HCT116 (cell line): ENCODE measurements around the gene C1QB. TPM values are rescaled to one million over a fixed set of nuclear protein-coding genes. Genes with fewer than 3 reads are reported as not detected.

Experiments
- ATAC-seq: fragments of 200-7000 bp; cut with Tn5 transposase; 2 replicates; pipeline ENCODE4 v1.9.1; 2020; ENCODE audit warnings: mild to moderate bottlenecking, moderate library complexity
- BruUV-seq: library from RNA; stranded (reverse); fragments of 400-500 nt; replicated peaks from 2 replicates; lab custom pipeline; 2021; lab: Mats Ljungman, UMichigan
- CTCF ChIA-PET: fragments of 300-600 bp; sonication (Branson Sonifier 250); formaldehyde crosslinking; loops from one replicate; lab custom pipeline; 2021; ENCODE audit warnings: antibody characterized with exemption; lab: Charles Lee
- POLR2A ChIA-PET: fragments of 300-600, 350-600 bp; sonication (Branson Sonifier 250); formaldehyde crosslinking; loops from one replicate; lab custom pipeline; 2021; ENCODE audit warnings: antibody characterized with exemption; lab: Charles Lee
- RAD21 ChIA-PET, 2 experiments: fragments of 300-600 bp; sonication (Branson Sonifier 250); formaldehyde crosslinking; loops; one replicate each; lab custom pipeline; 2023; ENCODE audit warnings: low total read pairs in 2 of 2; ENCODE audit not compliant: uncharacterized antibody in 2 of 2, unreplicated experiment in 2 of 2, low non-redundant PET in 1 of 2; lab: Charles Lee
- DNase-seq: peaks from one replicate; pipeline ENCODE4 v3.0.0-alpha.2; 2010; ENCODE audit warnings: low read depth, low spot score
- H2AFZ ChIP-seq: fragments of 200-600 bp; shearing (Covaris generic), sonication (generic); 2 replicates; pipeline ENCODE4 v1.6.1; 2017; ENCODE audit warnings: low read depth, mixed run types, mixed read lengths, antibody characterized with exemption, low read length; ENCODE audit not compliant: poor library complexity, severe bottlenecking
- H3K27ac ChIP-seq: 2 replicates; pipeline ENCODE4 v1.5.1; 2012; ENCODE audit warnings: low read depth, low read length
- H3K27me3 ChIP-seq: fragments of 200-600 bp; sonication (generic); 2 replicates; pipeline ENCODE4 v1.6.1; 2016; ENCODE audit warnings: mixed run types, low read length, mixed read lengths; ENCODE audit not compliant: insufficient read depth
- H3K36me3 ChIP-seq, 2 experiments: fragments of 200-500 bp in 1 of 2; fragments of 200-600 bp in 1 of 2; sonication (Bioruptor generic) in 1 of 2; sonication (generic) in 1 of 2; 2 replicates each; pipeline versions ENCODE4 v1.5.1 to v1.6.1; 2014 to 2016; ENCODE audit warnings: low read length in 2 of 2, inconsistent platforms in 1 of 2, mixed read lengths in 1 of 2, mixed run types in 1 of 2; ENCODE audit not compliant: insufficient read depth in 2 of 2, control insufficient read depth in 1 of 2
- H3K4me1 ChIP-seq, 2 experiments: fragments of 200-600 bp in 1 of 2; sonication (generic) in 1 of 2; 2 replicates each; pipeline versions ENCODE4 v1.5.1 to v1.6.1; 2012 to 2017; ENCODE audit warnings: low read length in 2 of 2, inconsistent platforms in 1 of 2, mild to moderate bottlenecking in 1 of 2, mixed read lengths in 1 of 2, mixed run types in 1 of 2, moderate library complexity in 1 of 2; ENCODE audit not compliant: insufficient read depth in 2 of 2, control insufficient read depth in 1 of 2
- H3K4me2 ChIP-seq: fragments of 200-600 bp; sonication (generic); 2 replicates; pipeline ENCODE4 v1.6.1; 2017; ENCODE audit warnings: mixed run types, low read length, mixed read lengths
- H3K4me3 ChIP-seq, 2 experiments: fragments of 200-600 bp in 1 of 2; sonication (generic) in 1 of 2; replicated peaks in 1 of 2; 2 replicates each; pipeline ENCODE4 v1.5.1; 2011 to 2016; ENCODE audit warnings: low read length in 2 of 2, control low read depth in 1 of 2, low read depth in 1 of 2, mild to moderate bottlenecking in 1 of 2, mixed read lengths in 1 of 2, mixed run types in 1 of 2
- H3K79me2 ChIP-seq: fragments of 200-600 bp; sonication (generic); 2 replicates; pipeline ENCODE4 v1.6.1; 2017; ENCODE audit warnings: mild to moderate bottlenecking, mixed run types, low read length, moderate library complexity, mixed read lengths; ENCODE audit not compliant: insufficient read depth
- H3K9ac ChIP-seq: fragments of 200-600 bp; sonication (generic); 2 replicates; pipeline ENCODE4 v1.6.1; 2016; ENCODE audit warnings: low read length, mixed read lengths
- H3K9me2 ChIP-seq: fragments of 200-600 bp; sonication (generic), shearing (Covaris generic); 2 replicates; pipeline ENCODE4 v1.6.1; 2017; ENCODE audit warnings: mixed run types, mild to moderate bottlenecking, moderate library complexity; ENCODE audit not compliant: insufficient read depth
- H3K9me3 ChIP-seq, 2 experiments: fragments of 200-500 bp in 1 of 2; fragments of 200-600 bp in 1 of 2; sonication (Bioruptor generic) in 1 of 2; sonication (generic) in 1 of 2; 2 replicates each; pipeline ENCODE4 v1.6.1; 2014 to 2017; ENCODE audit warnings: low read length in 2 of 2, mixed read lengths in 2 of 2, inconsistent platforms in 1 of 2, low read depth in 1 of 2, mild to moderate bottlenecking in 1 of 2, mixed run types in 1 of 2, moderate library complexity in 1 of 2; ENCODE audit not compliant: control insufficient read depth in 1 of 2, insufficient read depth in 1 of 2
- H4K20me1 ChIP-seq: fragments of 200-600 bp; sonication (generic), shearing (Covaris generic); 2 replicates; pipeline ENCODE4 v1.6.1; 2017; ENCODE audit warnings: mixed run types, mild to moderate bottlenecking, moderate library complexity; ENCODE audit not compliant: insufficient read depth
- ATF3 ChIP-seq: IDR thresholded peaks from 2 replicates; pipeline ENCODE4 v1.6.1; 2012
- CEBPB ChIP-seq: IDR thresholded peaks from 2 replicates; pipeline ENCODE4 v1.6.1; 2012; ENCODE audit warnings: low read depth
- ELF1 ChIP-seq: IDR thresholded peaks from 2 replicates; pipeline ENCODE4 v1.6.1; 2012; ENCODE audit warnings: low read depth, borderline replicate concordance
- FOSL1 ChIP-seq: IDR thresholded peaks from 2 replicates; pipeline ENCODE4 v1.6.1; 2012; ENCODE audit warnings: low read depth
- POLR2AphosphoS5 ChIP-seq: IDR thresholded peaks from 2 replicates; pipeline ENCODE4 v1.6.1; 2011; ENCODE audit warnings: mild to moderate bottlenecking, low read depth, low read length, moderate library complexity
- RAD21 ChIP-seq: IDR thresholded peaks from 2 replicates; pipeline ENCODE4 v1.6.1; 2012; ENCODE audit warnings: low read depth, mild to moderate bottlenecking
- SIN3A ChIP-seq: IDR thresholded peaks from 2 replicates; pipeline ENCODE4 v1.6.1; 2012; ENCODE audit warnings: low read depth
- SP1 ChIP-seq: IDR thresholded peaks from 2 replicates; pipeline ENCODE4 v1.6.1; 2012; ENCODE audit warnings: low read depth
- ZBTB33 ChIP-seq: IDR thresholded peaks from 2 replicates; pipeline ENCODE4 v1.6.1; 2011; ENCODE audit warnings: mild to moderate bottlenecking, low read length, moderate library complexity; ENCODE audit not compliant: insufficient replicate concordance; ENCODE audit errors: extremely low read depth
- ZNF274 ChIP-seq: fragments of 200-500 bp; sonication (Bioruptor generic); IDR thresholded peaks from 2 replicates; pipeline ENCODE4 v1.6.1; 2014; ENCODE audit warnings: mild to moderate bottlenecking, low read depth, low read length, inconsistent platforms
- intact Hi-C: fragments of 100-400 bp; cut with micrococcal nuclease; formaldehyde crosslinking; loops from 2 replicates; pipeline ENCODE4 v1.10.0; 2022
- total RNA-seq: library from RNA; stranded (reverse); gene quantifications from one replicate; pipeline ENCODE4 v1.2.1, GENCODE V29; 2021; ENCODE audit not compliant: unreplicated experiment
- TF ChIP-seq, protein P1 (sequence below): IDR thresholded peaks from 2 replicates; pipeline ENCODE4 v1.6.1; 2012

The C1QB gene
- total RNA-seq, 1 experiment from 2014 or later = 0.32 TPM

DNA sequence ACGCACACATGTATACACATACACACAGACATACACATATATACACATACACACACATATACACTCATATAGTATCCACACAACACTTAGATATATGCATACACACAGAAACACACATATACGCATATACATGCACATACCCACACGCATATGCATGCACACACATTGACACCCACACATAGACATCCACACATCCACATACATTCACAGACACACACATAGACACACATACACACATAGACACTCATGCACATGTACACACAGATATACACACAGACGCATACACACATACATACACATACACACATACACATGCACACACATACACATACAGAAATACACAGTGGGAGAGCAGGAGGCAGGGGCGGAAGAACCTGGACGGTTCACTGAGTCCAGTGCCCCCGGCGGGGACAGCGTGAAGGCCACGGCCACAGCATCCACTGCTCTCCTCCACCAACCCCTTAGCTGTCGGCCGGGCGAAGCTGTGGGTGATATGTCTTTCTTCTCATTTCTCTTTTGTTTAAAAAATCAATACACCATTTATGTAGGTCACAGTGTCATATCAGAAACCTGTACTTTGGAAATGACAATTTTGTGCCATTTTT lies 2.8 kb upstream of the C1QB start:
- H3K4me1 ChIP-seq = no peaks in the 10 kb centered on the region
- ATAC-seq = no peak

More for the DNA sequence above, 2.8 kb upstream of the C1QB start:
- Histone ChIP-seq H3K79me2 (no peaks in the 10 kb centered on the region), H3K4me3 (no peak overlapping the region), H3K4me2 (no peak overlapping the region), H2AFZ (no peak overlapping the region), H4K20me1 (no peaks in the 10 kb centered on the region), H3K27ac (no peak overlapping the region), H3K9me3 (no peaks in the 10 kb centered on the region), H3K9me2 (no peaks in the 10 kb centered on the region), H3K36me3 (no peaks in the 10 kb centered on the region), H3K9ac (no peak overlapping the region), H3K27me3 (peaks cover 5% of the 10 kb centered on the region; the same call in 1 of the 2 replicates)
- intact Hi-C loops = no loop called here
- DNase-seq = no peak
- no peak for TF ChIP-seq SP1
- TF ChIP-seq ATF3 = no peak
- TF ChIP-seq RAD21 = no peak
- no peak for TF ChIP-seq POLR2AphosphoS5
- no peak for TF ChIP-seq CEBPB
- TF ChIP-seq ZNF274 = no peak
- no peak for TF ChIP-seq FOSL1
- TF ChIP-seq ELF1 = no peak
- TF ChIP-seq SIN3A = no peak
- TF ChIP-seq, protein P1, sequence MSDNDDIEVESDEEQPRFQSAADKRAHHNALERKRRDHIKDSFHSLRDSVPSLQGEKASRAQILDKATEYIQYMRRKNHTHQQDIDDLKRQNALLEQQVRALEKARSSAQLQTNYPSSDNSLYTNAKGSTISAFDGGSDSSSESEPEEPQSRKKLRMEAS = no peak
- TF ChIP-seq ZBTB33 = no peak
- CTCF ChIA-PET = no interaction called here
- no TSS peak for BruUV-seq
- RAD21 ChIA-PET = no interaction called here
- POLR2A ChIA-PET = no interaction called here
